ENCODE data around the gene RFTN1. TPM values are rescaled to one million over a fixed set of nuclear protein-coding genes. Genes with fewer than 3 reads are reported as not detected.

The RFTN1 gene
- total and polyA plus RNA-seq, 9 of the 15 experiments (the other 6 are each of a cell fraction or from before 2014, with no cell fraction given): 0.08 to 0.51 (median 0.11) TPM; not detected in 6

GRCh38 chr3:16477521-16477920, 36.0 kb downstream of the RFTN1 start:
- no TSS peak for BruUV-seq (replicated peaks)
- Histone ChIP-seq H3K9me3 (replicated peaks; ENCODE audit: control insufficient read depth, insufficient read depth, low read depth, low read length) (no peaks in the 10 kb centered on the region), H3K4me3 (no peak overlapping the region), H3K4me1 (replicated peaks in 1 of 2; ENCODE audit: control insufficient read depth in 2 of 2, insufficient read depth in 2 of 2, low read length in 2 of 2) (no peaks in the 10 kb centered on the region), H3K27ac (ENCODE audit: extremely low read depth, low read depth, low read length) (no peak overlapping the region), H3K9ac (ENCODE audit: insufficient read depth in 1 of 2, low read depth in 2 of 2, low read length in 2 of 2) (no peak overlapping the region), H2AFZ (ENCODE audit: low read depth, low read length) (no peak overlapping the region), H3K4me2 (ENCODE audit: insufficient read depth, low read length) (no peak overlapping the region), H4K20me1 (replicated peaks; ENCODE audit: control insufficient read depth, insufficient read depth, low read length) (no peaks in the 10 kb centered on the region), H3K79me2 (ENCODE audit: control insufficient read depth, insufficient read depth, low read length) (no peaks in the 10 kb centered on the region), H3K9me1 (ENCODE audit: control insufficient read depth, insufficient read depth, low read length) (no peaks in the 10 kb centered on the region), H3K36me3 (ENCODE audit: control insufficient read depth, insufficient read depth, low read length) (no peaks in the 10 kb centered on the region), H3K27me3 (ENCODE audit: control insufficient read depth in 2 of 2, insufficient read depth in 2 of 2, low read length in 2 of 2) (peaks cover 5 to 10% of the 10 kb centered on the region in 2 experiments; a peak in 4 of 5 replicates)
- intact Hi-C loops (cut with micrococcal nuclease): no loop called here
- ATAC-seq: no peak
- TF ChIP-seq RBM25 (IDR thresholded peaks at IDR 0.05; ENCODE audit: low read depth, low read length, severe bottlenecking): peak; percentile 23
- no peak for TF ChIP-seq ZFP30 (CRISPR knock-in tag; IDR thresholded peaks at IDR 0.05; ENCODE audit: borderline replicate concordance)
- WGBS (ENCODE audit: insufficient coverage, low coverage, missing lambda C conversion rate): 0% methylated on average over 3 of the region's 3 CpGs
- DNase-seq (ENCODE audit: extremely low read depth in 1 of 4, low spot score in 3 of 4): no peak
- CTCF ChIA-PET (ENCODE audit: low intra/inter-chr PET ratio): no interaction called here
- no peak for FAIRE-seq
- in situ Hi-C loops (cut with MboI): no loop called here
- POLR2A ChIA-PET: no interaction called here

- in situ Hi-C loops (cut with MboI): no loop called here
- Histone ChIP-seq H3K4me1 (replicated peaks in 1 of 2; ENCODE audit: control insufficient read depth in 2 of 2, insufficient read depth in 2 of 2, low read length in 2 of 2) (no peaks in the 10 kb centered on the region), H3K4me3 (no peak overlapping the region), H4K20me1 (replicated peaks; ENCODE audit: control insufficient read depth, insufficient read depth, low read length) (no peaks in the 10 kb centered on the region), H2AFZ (ENCODE audit: low read depth, low read length) (no peak overlapping the region), H3K27ac (ENCODE audit: extremely low read depth, low read depth, low read length) (no peak overlapping the region), H3K9me3 (replicated peaks; ENCODE audit: control insufficient read depth, insufficient read depth, low read depth, low read length) (no peaks in the 10 kb centered on the region), H3K79me2 (ENCODE audit: control insufficient read depth, insufficient read depth, low read length) (no peaks in the 10 kb centered on the region), H3K4me2 (ENCODE audit: insufficient read depth, low read length) (no peak overlapping the region), H3K36me3 (ENCODE audit: control insufficient read depth, insufficient read depth, low read length) (no peaks in the 10 kb centered on the region), H3K9me1 (ENCODE audit: control insufficient read depth, insufficient read depth, low read length) (no peaks in the 10 kb centered on the region), H3K9ac (ENCODE audit: insufficient read depth in 1 of 2, low read depth in 2 of 2, low read length in 2 of 2) (no peak overlapping the region), H3K27me3 (ENCODE audit: control insufficient read depth in 2 of 2, insufficient read depth in 2 of 2, low read length in 2 of 2) (peaks cover 1 to 6% of the 10 kb centered on the region in 2 experiments; a peak in 2 of 5 replicates)
- POLR2A ChIA-PET: no interaction called here
- ATAC-seq: no peak
- FAIRE-seq: no peak
- CTCF ChIA-PET (ENCODE audit: low intra/inter-chr PET ratio): no interaction called here
- no TSS peak for BruUV-seq (replicated peaks)
- intact Hi-C loops (cut with micrococcal nuclease): no loop called here
- no peak for DNase-seq (ENCODE audit: extremely low read depth in 1 of 4, low spot score in 3 of 4)
- TF ChIP-seq GTF2B (IDR thresholded peaks at IDR 0.05; ENCODE audit: extremely low read depth, insufficient read length) (no peak), HIVEP1 (CRISPR knock-in tag; IDR thresholded peaks at IDR 0.05) (no peak), ZNF561 (CRISPR knock-in tag; conservative IDR thresholded peaks at IDR 0.05) (no peak), MXD1 (CRISPR knock-in tag; IDR thresholded peaks at IDR 0.05; ENCODE audit: borderline replicate concordance, poor library complexity, severe bottlenecking) (no peak), ARNT (IDR thresholded peaks at IDR 0.05) (no peak), HBP1 (CRISPR knock-in tag; IDR thresholded peaks at IDR 0.05) (no peak), BDP1 (IDR thresholded peaks at IDR 0.05; ENCODE audit: insufficient read depth, insufficient read length) (no peak), RNF2 (IDR thresholded peaks at IDR 0.05) (no peak), ZBTB17 (CRISPR knock-in tag; IDR thresholded peaks at IDR 0.05) (no peak), LCOR (CRISPR knock-in tag; IDR thresholded peaks at IDR 0.05) (no peak), ZBTB43 (CRISPR knock-in tag; IDR thresholded peaks at IDR 0.05) (no peak), BCOR (IDR thresholded peaks at IDR 0.05) (no peak)
Observed at GRCh38 chr3:16477056-16477455, 36.4 kb downstream of the RFTN1 start.
